ENCODE measurements around the gene GHITM. TPM values are rescaled to one million over a fixed set of nuclear protein-coding genes. Genes with fewer than 3 reads are reported as not detected.

Gene GHITM
- total RNA-seq, 2 donors from 2014 or later = 84.5 to 85.8 TPM

DNA sequence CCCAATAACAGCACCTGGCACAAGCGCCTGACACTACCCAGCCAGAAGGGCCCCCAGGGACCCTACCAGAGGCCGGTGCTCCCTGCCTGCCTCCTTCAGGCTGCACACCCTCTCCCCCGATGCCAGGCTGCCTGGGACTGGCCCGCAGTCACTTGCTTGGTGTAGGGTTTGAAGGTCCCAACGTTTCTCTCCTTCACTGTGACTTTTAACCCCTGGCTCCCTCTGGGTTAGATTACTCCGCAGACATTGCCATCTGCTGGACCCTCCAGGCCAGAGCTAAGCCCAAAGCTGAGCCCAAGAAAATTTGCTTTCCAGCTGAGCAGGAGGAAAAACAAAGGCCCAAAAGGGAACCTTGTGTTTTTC, 61.9 kb downstream of the GHITM start:
- H3K9me3 Mint-ChIP-seq = no peaks in the 10 kb centered on the region
- Histone ChIP-seq H3K36me3 (ENCODE audit: control insufficient read depth, insufficient read depth, low read length) (no peaks in the 10 kb centered on the region), H3K27ac (ENCODE audit: low read depth, low read length) (no peak overlapping the region), H3K9ac (ENCODE audit: extremely low read depth, low read length, poor library complexity, severe bottlenecking) (no peak overlapping the region), H3K4me1 (ENCODE audit: control insufficient read depth, insufficient read depth, low read length) (no peaks in the 10 kb centered on the region), H3K27me3 (ENCODE audit: control insufficient read depth, insufficient read depth, low read length, poor library complexity, severe bottlenecking) (peaks cover 35% of the 10 kb centered on the region), H3K9me3 (ENCODE audit: control insufficient read depth, low read length) (no peaks in the 10 kb centered on the region), H3K4me3 (ENCODE audit: low read length) (no peak overlapping the region)
- H3K27ac Mint-ChIP-seq = no peak overlapping the region
- no peak overlapping the region for H3K4me3 Mint-ChIP-seq
- peak; percentile 67 for TF ChIP-seq CTCF (conservative IDR thresholded peaks at IDR 0.05)
- no peaks in the 10 kb centered on the region for H3K36me3 Mint-ChIP-seq (ENCODE audit: low read depth)
- peaks cover 30% of the 10 kb centered on the region for H3K27me3 Mint-ChIP-seq (ENCODE audit: insufficient read depth)
- H3K4me1 Mint-ChIP-seq = peaks cover 4% of the 10 kb centered on the region
- no peak for DNase-seq
- 69 to 86% methylated on average over 4 to 6 of the region's 6 CpGs for WGBS, 2 experiments (ENCODE audit: insufficient coverage in 1 of 2, insufficient read length in 1 of 2)

DNA sequence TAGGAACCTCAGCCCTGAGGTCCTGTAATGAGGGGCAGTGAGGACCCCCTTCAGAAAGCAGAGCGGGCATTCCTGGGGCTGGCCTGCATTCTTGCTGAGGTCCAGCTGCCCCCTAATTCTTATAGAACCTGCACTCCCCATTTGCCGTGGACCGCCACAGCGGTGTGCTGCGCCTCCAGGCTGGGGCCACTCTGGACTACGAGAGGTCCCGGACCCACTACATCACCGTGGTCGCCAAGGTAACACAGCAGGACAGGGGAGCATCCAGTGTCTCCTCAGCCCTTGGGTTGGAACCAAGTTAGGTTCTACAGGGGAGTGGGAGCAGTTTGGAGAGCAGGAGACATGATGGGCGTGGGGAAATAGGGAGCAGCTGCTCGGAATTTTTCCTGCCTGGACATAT, 62.4 kb downstream of the GHITM start:
- Histone ChIP-seq H3K9me3 (ENCODE audit: control insufficient read depth, low read length) (no peaks in the 10 kb centered on the region), H3K9ac (ENCODE audit: extremely low read depth, low read length, poor library complexity, severe bottlenecking) (no peak overlapping the region), H3K27me3 (ENCODE audit: control insufficient read depth, insufficient read depth, low read length, poor library complexity, severe bottlenecking) (peaks cover 31% of the 10 kb centered on the region), H3K27ac (ENCODE audit: low read depth, low read length) (no peak overlapping the region), H3K4me3 (ENCODE audit: low read length) (no peak overlapping the region), H3K36me3 (ENCODE audit: control insufficient read depth, insufficient read depth, low read length) (no peaks in the 10 kb centered on the region), H3K4me1 (ENCODE audit: control insufficient read depth, insufficient read depth, low read length) (no peaks in the 10 kb centered on the region)
- H3K27ac Mint-ChIP-seq = no peak overlapping the region
- peaks cover 25% of the 10 kb centered on the region for H3K27me3 Mint-ChIP-seq (ENCODE audit: insufficient read depth)
- 89 to 92% methylated on average over 4 to 11 of the region's 11 CpGs for WGBS, 2 experiments (ENCODE audit: insufficient coverage in 1 of 2, insufficient read length in 1 of 2)
- no peak for DNase-seq
- TF ChIP-seq CTCF (conservative IDR thresholded peaks at IDR 0.05) = peak; percentile 4
- no peaks in the 10 kb centered on the region for H3K36me3 Mint-ChIP-seq (ENCODE audit: low read depth)
- H3K9me3 Mint-ChIP-seq = no peaks in the 10 kb centered on the region
- H3K4me3 Mint-ChIP-seq = no peak overlapping the region
- no peaks in the 10 kb centered on the region for H3K4me1 Mint-ChIP-seq

DNA sequence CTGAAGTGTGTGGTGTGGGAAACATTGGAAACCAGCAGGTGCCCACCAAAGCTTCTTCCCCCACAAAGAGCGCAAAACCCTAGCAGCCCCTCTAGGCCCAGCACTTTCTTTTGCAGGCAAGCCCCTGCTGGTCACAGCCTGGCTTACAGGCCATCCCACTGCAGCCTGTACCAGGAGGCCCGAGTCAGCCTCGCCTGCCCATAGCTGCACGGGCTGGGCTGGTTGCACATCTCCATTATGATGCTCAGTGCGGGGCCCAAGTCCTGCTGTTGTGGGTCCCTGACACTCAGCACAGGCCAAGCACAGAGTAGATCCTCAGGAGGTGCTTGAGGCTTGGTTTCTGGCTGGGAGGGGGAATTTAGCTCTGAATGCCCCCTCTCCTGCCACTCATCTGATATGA, 63.0 kb downstream of the GHITM start:
- Histone ChIP-seq H3K4me3 (ENCODE audit: low read length) (no peak overlapping the region), H3K36me3 (ENCODE audit: control insufficient read depth, insufficient read depth, low read length) (no peaks in the 10 kb centered on the region), H3K9ac (ENCODE audit: extremely low read depth, low read length, poor library complexity, severe bottlenecking) (no peak overlapping the region), H3K27me3 (ENCODE audit: control insufficient read depth, insufficient read depth, low read length, poor library complexity, severe bottlenecking) (peaks cover 31% of the 10 kb centered on the region), H3K4me1 (ENCODE audit: control insufficient read depth, insufficient read depth, low read length) (no peaks in the 10 kb centered on the region), H3K27ac (ENCODE audit: low read depth, low read length) (no peak overlapping the region), H3K9me3 (ENCODE audit: control insufficient read depth, low read length) (no peaks in the 10 kb centered on the region)
- no peaks in the 10 kb centered on the region for H3K36me3 Mint-ChIP-seq (ENCODE audit: low read depth)
- no peaks in the 10 kb centered on the region for H3K9me3 Mint-ChIP-seq
- H3K4me3 Mint-ChIP-seq = no peak overlapping the region
- no peak overlapping the region for H3K27ac Mint-ChIP-seq
- peaks cover 22% of the 10 kb centered on the region for H3K27me3 Mint-ChIP-seq (ENCODE audit: insufficient read depth)
- peak; percentile 51 for TF ChIP-seq CTCF (conservative IDR thresholded peaks at IDR 0.05)
- no peaks in the 10 kb centered on the region for H3K4me1 Mint-ChIP-seq
- DNase-seq = no peak
- 96 to 100% methylated on average over 2 to 5 of the region's 5 CpGs for WGBS, 2 experiments (ENCODE audit: insufficient coverage in 1 of 2, insufficient read length in 1 of 2)

Other genes starting within 250 kb of the GHITM start
- not detected for gene GPR15LG, start 34.3 kb downstream of the GHITM start, total RNA-seq
- gene CDHR1, start 55.0 kb downstream of the GHITM start, total RNA-seq = 1 to 10 TPM in 1 of 2 donors, under 1 TPM in 1; 0.77 to 4.1 TPM
- not detected for gene LRIT2, start 86.0 kb downstream of the GHITM start, total RNA-seq
- under 1 TPM in 1 of 2 donors, not detected in 1; 0.11 TPM for gene LRIT1, start 102.0 kb downstream of the GHITM start, total RNA-seq
- gene RGR, start 105.5 kb downstream of the GHITM start, total RNA-seq = not detected
- 10 to 100 TPM; 29.8 to 38.8 TPM for gene CCSER2, start 189.1 kb downstream of the GHITM start, total RNA-seq

Measured in endodermal cell (in vitro differentiated cells).